Femur (tissue), 1 donor: ENCODE data around the gene ARL8A.
"Not testable (repeated sequence)": the region's sequence is repeated elsewhere in the genome, so short reads cannot be mapped to it uniquely, and the experiment has no call there.

Experiments
- DNase-seq: peaks from one replicate; pipeline ENCODE4 v3.0.0-alpha.2; 2017

Gene ARL8A

GRCh38 chr1:202156590-202156989 is 12.1 kb upstream of the ARL8A start:
- DNase-seq: no peak

DNA sequence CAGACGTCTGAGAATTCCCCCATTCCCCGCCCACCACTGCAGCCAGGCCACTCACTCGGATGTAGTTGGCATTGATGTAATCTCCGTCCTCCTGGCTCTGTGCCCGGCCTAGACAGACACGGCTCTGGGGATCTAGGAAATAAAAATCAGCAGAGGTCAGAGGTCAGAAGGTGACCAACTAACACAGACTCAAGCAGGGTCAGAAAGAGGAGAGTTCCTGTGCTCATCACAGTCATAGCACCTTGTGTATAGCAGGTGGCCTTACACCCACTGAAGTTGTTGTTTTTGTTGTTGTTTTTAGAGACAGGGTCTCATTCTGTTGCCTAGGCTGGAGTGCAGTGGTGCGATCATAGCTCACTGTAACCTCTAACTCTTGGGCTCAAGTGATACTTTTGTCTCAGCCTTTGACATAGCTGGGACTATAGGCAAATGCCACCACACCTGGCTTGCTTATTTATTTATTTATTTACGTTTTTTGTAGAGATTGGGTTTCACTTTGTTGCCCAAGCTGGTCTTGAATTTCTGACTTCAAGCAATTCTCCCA is 11.0 kb upstream of the ARL8A start:
- DNase-seq: no peak

- no peak for DNase-seq
Measured at GRCh38 chr1:202154766-202155477, 10.4 kb upstream of the ARL8A start.

GRCh38 chr1:202154148-202154765 is 9.7 kb upstream of the ARL8A start:
- DNase-seq: no peak

- DNase-seq: no peak
Measured at GRCh38 chr1:202153284-202153683, 8.7 kb upstream of the ARL8A start.

DNA sequence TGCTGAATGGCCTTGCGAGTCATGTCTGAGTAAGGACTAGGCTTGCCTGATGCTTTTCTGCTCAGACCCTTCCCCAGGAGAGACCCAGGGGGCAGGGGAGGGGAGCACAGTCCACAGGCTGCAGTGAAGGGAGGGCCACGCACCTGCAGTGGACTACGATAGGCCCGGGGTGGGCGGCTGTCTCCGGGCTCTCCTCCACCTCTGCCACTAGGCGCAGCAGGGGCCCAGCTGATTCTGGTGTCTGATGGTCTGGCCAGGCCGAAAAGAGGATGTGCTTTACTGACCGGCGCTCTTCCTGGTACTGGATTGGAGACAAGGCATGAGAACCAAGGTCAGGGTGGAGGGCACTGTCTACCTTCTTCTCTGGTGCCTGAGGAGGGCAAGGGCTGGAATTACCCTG is 7.9 kb upstream of the ARL8A start:
- no peak for DNase-seq

DNA sequence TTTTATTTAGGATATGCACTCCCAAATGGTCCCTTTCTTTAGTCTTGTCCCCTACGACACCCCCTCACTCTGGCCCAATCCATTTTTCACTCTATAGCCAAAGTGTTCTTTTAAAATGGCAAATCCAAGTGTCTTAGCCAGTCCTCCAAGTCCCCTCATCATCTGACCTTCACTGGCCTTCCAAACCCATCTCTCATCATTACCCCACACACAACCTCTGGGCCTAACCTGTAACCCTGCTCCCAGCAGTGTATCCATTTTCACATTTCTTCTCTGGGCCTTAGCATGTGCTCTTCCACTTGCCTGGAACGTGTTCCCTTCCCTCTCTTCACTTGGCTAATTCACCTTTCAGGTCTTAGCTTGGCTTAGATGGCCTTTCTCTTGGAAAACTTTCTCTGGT is 6.5 kb upstream of the ARL8A start:
- DNase-seq: no peak

DNA sequence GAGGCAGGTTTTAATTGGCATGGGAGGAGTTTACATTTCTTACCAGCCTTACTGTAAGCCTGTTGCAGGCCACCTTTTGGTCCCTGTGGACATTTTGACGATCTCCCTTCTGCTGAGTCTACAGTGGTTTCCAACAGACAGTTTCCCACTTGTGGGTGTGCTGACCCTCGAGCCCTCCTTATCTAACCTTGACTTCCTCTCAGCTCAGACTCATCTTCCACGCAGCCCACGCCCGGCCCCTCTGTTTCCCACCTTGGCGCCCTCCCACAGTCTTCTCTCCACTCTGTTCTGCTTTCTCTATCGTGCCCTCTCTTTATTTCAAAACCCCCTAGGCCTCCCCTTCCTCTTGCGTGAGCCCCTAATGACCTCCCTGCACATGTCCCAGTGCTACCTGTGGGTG is 6.1 kb upstream of the ARL8A start:
- no peak for DNase-seq

DNA sequence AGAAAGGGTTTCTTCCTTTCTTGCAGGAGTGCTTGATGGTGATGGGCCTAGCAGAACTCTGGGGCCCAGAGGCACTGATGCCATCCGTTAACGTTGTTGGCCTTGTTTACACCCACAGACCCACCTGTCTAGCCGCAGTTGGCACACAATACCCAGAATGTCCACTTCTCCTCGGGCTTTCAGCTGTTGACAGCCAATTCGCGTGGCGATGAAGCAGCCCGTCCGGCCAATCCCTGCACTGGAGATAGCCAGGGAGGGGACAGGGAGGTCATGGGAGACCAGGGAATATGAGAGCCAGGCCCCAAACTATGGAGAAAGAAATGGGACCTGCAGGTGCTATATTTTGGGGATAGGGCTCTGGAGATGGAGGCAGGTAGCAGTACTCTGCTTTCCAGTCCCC is 5.7 kb upstream of the ARL8A start:
- DNase-seq: no peak

GRCh38 chr1:202149566-202149965 is 5.0 kb upstream of the ARL8A start:
- no peak for DNase-seq

DNA sequence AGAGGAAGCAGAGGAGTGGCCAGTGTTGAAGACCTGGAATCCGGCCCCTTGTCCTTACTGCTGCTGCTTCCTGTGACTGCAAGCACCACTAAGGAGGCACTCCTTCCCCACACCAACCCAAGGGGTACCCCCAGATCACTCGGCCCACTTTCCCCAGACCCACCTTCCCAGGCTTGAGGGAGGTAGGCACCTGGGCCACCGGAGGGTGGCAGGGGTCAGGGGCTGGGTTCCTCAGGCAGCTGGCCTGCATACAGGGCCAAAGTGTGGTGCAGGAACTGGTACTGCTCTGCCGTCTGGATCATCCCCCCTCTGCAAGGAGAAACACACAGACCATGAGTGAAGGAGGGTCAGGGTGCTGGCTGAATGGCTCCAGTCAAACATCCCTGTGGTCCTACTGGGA is 3.9 kb upstream of the ARL8A start:
- DNase-seq: no peak

- no peak for DNase-seq
Measured at GRCh38 chr1:202146993-202147392, 2.5 kb upstream of the ARL8A start.

GRCh38 chr1:202146279-202146678 is 1.7 kb upstream of the ARL8A start:
- no peak for DNase-seq

- not testable (repeated sequence) for DNase-seq
Measured at GRCh38 chr1:202145744-202146140, 1.2 kb upstream of the ARL8A start.

DNA sequence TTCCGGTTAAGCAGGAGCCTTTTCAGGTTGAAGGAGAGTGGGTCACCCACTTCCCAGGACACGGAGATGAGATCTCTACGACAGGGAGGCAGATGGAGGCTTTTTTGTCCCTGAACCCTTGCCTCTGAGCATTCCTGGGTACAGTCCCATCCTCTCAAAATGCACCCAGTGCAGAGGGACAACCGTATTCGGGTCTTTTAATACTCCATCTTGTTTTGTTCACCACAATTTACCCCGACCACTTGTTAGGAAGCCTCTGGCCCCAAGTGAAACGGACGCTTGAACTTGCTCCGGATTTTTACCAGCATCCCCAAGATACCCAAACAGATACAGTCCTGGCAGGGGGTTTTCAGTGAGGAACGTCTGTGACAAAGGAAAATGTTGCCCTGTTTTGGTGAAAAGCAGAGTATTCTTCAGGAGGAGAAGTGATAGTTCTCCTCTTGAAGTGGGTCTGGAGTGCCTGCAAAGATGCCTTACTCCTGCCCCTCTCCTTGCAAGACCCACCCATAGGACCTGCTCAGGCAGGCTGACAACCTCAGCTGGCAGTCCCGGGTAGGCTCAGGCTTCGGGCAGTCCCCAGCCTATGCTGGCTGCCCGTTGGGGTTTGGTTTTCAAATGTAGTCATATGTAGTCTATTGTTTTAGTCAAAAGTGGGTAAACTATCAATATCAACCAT is 669 bp upstream of the ARL8A start:
- DNase-seq: no peak

DNA sequence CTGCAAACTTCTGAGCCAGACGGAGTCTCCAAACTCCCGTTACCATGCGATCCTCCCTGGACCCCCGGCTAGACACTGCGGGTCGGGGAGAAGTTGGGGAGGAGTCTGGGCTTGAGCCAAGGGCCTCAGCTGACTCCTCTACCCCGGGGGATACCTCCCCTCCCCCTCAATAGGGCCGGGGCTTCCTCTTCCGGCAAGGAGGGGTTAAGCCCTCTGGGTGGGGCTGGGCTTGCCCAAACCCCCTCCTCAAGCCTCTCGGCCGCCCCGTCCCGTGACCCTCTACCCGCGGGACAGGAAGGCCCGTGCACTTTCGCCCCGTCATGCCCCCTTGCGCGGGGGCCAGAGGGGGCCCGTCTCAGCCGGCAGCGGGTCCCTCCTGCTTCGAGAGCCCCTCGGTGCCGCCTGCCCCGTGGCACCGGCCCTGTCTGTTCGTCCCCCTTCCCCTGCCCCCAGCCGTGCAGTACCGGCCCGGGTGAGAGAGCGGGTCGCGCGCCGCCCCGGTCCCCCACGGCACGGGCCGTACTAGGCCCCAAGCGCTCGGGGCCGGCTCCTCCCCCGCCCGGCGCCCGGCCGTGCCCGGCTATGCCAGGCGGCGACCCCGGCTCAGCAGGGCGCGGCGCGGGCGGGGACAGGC is 652 bp downstream of the ARL8A start:
- DNase-seq: peak; percentile 66

DNA sequence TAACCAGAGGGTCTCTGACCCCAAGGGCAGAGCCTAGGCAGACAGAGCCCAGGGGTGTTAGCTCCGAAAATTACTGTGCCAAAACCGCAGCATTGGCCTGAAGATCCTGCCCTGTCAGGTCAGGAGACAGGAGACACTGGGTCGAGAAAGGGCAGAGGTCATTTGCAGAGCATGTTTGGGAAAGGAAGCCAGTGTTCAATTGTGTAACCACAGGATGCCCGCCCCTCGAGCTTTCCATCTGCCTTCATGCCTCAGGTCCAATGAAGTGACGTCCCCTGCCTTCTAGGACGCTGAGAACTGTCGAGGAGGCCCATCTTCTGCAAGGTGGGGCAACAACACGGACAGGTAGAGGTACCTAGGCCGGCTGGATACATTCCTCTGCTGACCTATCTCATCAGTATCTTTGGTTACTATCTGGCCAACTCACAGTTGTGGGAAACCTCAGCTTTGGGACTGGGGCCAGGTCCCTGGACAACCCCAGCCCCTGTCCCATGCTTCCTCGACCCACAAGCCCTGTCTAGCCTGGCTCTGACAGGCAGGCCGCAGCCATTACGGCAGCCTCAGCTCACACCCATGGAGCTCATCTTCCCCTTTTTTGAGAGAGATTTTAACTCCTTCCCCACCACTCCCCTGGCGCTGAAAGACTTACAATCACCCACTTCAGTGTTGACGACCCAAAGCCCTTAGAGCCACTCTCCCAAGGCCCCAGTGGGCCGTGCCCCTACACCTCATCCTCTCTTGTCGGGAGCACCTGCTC is 1.3 kb downstream of the ARL8A start:
- DNase-seq: no peak

DNA sequence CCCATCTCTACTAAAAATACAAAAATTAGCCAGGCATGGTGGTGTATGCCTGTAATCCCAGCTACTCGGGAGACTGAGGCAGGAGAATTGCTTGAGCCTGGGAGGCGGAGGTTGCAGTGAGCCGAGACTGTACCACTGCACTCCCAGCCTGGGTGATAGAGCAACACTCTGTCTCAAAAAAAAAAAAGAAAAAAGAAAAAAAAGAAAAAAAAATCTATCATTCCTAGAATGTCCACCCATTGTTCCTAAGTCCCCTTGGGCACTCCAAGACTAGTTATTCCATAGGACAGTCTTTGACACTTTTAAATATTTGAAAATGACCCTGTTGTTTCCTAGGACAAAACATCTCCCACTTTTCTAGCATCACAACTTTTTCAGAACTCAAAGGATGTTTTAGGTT is 3.1 kb downstream of the ARL8A start:
- not testable (repeated sequence) for DNase-seq

- DNase-seq: no peak
Measured at GRCh38 chr1:202140833-202141232, 3.7 kb downstream of the ARL8A start.

- DNase-seq: no peak
Measured at GRCh38 chr1:202135221-202135721, 9.3 kb downstream of the ARL8A start.

- DNase-seq: no peak
Measured at GRCh38 chr1:202134645-202135172, 9.8 kb downstream of the ARL8A start.

GRCh38 chr1:202133989-202134388 is 10.5 kb downstream of the ARL8A start:
- DNase-seq: no peak
